HG03521 (cell line): Measurements from ENCODE around the gene PPP1CA.

Experiments
- ATAC-seq: cut with Tn5 transposase; IDR thresholded peaks from one replicate; pipeline ENCODE4 v1.9.1; 2021; ENCODE audit warnings: mild to moderate bottlenecking, moderate library complexity; ENCODE audit not compliant: unreplicated experiment

PPP1CA gene

DNA sequence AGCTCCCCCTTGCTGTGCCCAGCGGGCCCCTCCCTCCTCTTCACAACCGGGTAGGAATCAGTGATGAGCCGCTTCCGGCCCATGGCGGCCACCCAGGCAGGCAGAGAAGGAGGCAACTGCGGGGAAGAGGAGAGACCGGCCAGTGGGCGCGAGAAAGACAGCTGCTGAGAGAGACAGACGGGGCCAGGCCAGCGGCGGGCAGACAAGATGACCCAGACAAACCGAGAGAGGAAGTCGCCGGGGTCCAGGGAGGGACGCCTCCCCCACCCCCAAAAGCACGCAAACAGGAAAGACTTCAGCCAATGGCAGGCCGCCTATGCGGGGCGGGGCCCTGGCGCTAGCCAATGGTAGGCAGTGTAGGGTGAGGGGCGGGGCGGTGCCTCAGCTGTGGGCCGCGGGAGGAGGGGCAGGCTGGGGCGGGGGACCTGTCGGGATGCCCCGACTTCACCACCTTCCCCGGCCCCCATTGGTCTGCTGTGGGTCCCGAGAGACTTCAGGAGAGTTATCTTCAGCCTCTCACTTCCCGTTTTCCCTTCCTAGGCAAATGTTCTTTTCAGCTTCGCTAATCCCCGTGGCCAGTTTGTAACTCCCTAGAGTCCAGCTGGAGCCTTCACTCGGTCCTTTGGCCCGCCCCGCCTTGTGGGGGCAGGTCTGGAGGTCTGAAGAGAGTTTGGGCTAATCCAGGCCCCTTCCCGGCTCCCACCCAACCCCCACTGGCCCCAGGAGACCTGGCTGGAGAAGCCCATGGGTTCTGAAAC, 48.2 kb downstream of the PPP1CA start, which contains the start of gene POLD4:
Gene POLD4 (minus strand): TSS at position 230 of the 758 bp plus-strand sequence. CDS start 147 bp downstream, at position 83.
- ATAC-seq, result peak; percentile 83

DNA sequence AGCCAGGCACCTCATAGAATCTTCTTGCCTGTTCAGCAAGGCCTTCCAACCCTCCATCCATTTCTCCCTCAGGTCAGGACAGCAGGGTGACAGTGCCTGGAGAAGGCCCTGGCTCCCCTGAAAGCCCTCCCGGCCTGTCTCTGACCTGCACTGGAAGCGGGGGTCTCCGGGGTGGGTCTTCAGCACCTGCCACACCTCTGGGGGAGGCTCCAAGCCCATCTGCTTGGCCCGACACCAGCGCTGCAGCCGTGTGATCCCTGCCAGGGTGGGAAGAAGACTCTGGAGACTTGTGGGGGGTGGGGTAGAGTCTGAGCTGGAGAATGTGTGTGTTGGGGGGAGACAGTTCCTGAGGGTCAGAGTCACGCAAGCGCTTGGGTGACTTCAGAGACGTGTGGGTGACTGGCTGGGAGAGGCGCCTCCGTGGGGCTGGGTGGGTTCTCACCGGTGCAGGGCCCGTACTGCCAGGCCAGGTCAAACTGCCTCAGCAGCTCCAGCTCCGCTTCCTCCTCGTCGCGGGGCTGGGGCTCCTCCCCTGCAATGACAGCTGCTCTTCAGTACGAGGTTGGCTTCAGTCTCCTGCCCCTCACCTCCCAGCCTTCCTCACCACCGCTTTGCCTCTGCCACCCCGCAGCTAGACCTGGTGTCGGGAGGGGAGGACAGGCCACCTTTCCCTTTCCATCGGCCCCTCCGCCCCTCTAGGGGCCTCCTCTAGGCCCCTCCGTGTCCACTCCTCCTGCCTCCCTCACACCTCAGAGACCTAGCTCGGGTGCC, 48.9 kb downstream of the PPP1CA start:
- peak; percentile 13 for ATAC-seq

GRCh38 chr11:67351275-67352005, 50.2 kb downstream of the PPP1CA start:
- no peak for ATAC-seq

DNA sequence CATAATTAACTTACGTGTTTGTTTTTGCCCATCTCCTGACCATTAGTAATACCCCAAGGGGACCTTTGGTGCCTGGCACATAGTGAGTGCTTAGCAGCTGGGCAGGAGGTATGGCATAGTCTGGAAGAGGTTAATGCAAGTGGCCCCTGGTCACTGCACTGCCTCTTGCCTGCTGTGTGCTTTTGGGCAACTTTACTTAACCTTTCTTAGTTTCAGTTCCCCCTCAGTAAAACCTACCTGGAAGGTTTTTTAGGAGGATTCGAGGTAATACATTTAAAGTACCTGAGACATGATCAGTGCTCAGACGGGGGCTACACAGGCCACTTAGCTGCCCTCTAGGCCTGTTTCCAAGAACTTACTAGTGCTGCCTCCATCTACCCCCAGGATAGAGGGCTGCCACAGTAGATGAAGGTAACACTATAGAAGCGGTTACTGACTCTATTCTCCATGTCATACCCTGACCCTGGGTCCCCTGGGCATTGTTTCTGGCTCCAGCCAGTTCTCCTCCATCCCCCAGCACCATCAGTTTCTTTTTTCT, 51.7 kb downstream of the PPP1CA start:
- no peak for ATAC-seq

DNA sequence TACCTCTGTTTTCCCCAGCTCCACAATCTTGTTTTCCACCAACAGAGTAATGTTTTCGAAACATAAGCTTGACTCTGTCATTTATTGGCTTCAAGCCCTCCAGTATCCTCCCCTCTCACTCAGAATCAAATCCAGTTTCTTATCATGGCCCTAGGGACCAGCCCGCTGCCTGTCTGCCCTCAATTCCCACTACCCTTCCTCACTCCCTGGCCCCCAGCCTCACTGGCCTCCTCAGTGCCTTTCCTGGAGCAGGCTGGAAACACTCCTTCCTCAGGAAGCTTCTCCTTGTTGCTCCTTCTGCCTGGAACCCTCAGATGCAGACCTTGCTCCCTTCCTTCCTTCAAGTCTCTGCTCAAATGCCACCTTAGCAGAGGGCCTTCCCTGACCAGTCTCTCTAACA, 52.2 kb downstream of the PPP1CA start:
- no peak for ATAC-seq

GRCh38 chr11:67349036-67349435, 52.6 kb downstream of the PPP1CA start:
- ATAC-seq, result no peak
